Naive thymus-derived CD4-positive, alpha-beta T cell (primary cell): Measurements from ENCODE around the gene FSTL5. TPM values are rescaled to one million over a fixed set of nuclear protein-coding genes. Genes with fewer than 3 reads are reported as not detected.

ENCODE experiments used
- ATAC-seq: fragments of 150-1000 bp; cut with Tn5 transposase; 2 replicates; pipeline ENCODE4 v1.10.0; 2021; ENCODE audit warnings: mild to moderate bottlenecking, moderate library complexity
- CTCF ChIA-PET: fragments of 350-600 bp; sonication (Branson Sonifier 250); formaldehyde crosslinking; loops from one replicate; lab custom pipeline; 2021; ENCODE audit warnings: antibody characterized with exemption; lab: Charles Lee
- POLR2A ChIA-PET: fragments of 350-600 bp; sonication (Branson Sonifier 250); formaldehyde crosslinking; loops from one replicate; lab custom pipeline; 2021; ENCODE audit warnings: antibody characterized with exemption, inconsistent platforms; lab: Charles Lee
- DNase-seq, 9 donors: peaks; one replicate each; pipeline versions ENCODE4 v3.0.0 to v3.0.0-alpha.2; 2020 to 2022; ENCODE audit warnings: mixed read lengths in 1 of 9
- H3K27ac ChIP-seq: one replicate; pipeline ENCODE4 v1.7.0; 2013; ENCODE audit warnings: mild to moderate bottlenecking, low read depth, low read length, moderate library complexity
- H3K27me3 ChIP-seq, 2 donors: one replicate each; pipeline ENCODE4 v1.7.0; 2013; ENCODE audit warnings: low read length in 2 of 2, mild to moderate bottlenecking in 2 of 2, moderate library complexity in 2 of 2; ENCODE audit not compliant: control insufficient read depth in 2 of 2, insufficient read depth in 2 of 2
- H3K36me3 ChIP-seq, 3 experiments: 1 replicate in 2 of 3; 2 replicates in 1 of 3; pipeline ENCODE4 v1.7.0; 2013; ENCODE audit warnings: low read length in 3 of 3, mild to moderate bottlenecking in 3 of 3, moderate library complexity in 1 of 3; ENCODE audit not compliant: insufficient read depth in 3 of 3, control insufficient read depth in 2 of 3
- H3K4me1 ChIP-seq, 2 donors: one replicate each; pipeline ENCODE4 v1.7.0; 2013; ENCODE audit warnings: low read length in 2 of 2, mild to moderate bottlenecking in 2 of 2, moderate library complexity in 1 of 2; ENCODE audit not compliant: control insufficient read depth in 2 of 2, insufficient read depth in 2 of 2
- H3K4me3 ChIP-seq: 2 replicates; pipeline ENCODE4 v1.7.0; 2013; ENCODE audit warnings: mild to moderate bottlenecking, low read length
- H3K9me3 ChIP-seq, 3 experiments: 1 replicate in 2 of 3; 2 replicates in 1 of 3; pipeline ENCODE4 v1.7.0; 2013; ENCODE audit warnings: low read length in 3 of 3; ENCODE audit not compliant: control insufficient read depth in 2 of 3
- H3K27ac Mint-ChIP-seq, 9 donors: one replicate each; pipeline ENCODE4 v1.8.0; 2020 to 2022; ENCODE audit warnings: mixed read lengths in 9 of 9, mild to moderate bottlenecking in 8 of 9, moderate library complexity in 5 of 9, inconsistent platforms in 2 of 9
- H3K27me3 Mint-ChIP-seq, 5 donors: one replicate each; pipeline ENCODE4 v1.8.0; 2021 to 2022; ENCODE audit warnings: mixed read lengths in 5 of 5, mild to moderate bottlenecking in 1 of 5
- H3K36me3 Mint-ChIP-seq, 5 donors: one replicate each; pipeline ENCODE4 v1.8.0; 2020 to 2022; ENCODE audit warnings: mixed read lengths in 5 of 5, mild to moderate bottlenecking in 3 of 5, inconsistent platforms in 1 of 5
- H3K4me1 Mint-ChIP-seq, 7 donors: one replicate each; pipeline ENCODE4 v1.8.0; 2020 to 2022; ENCODE audit warnings: mixed read lengths in 7 of 7, mild to moderate bottlenecking in 3 of 7, inconsistent platforms in 1 of 7
- H3K4me3 Mint-ChIP-seq, 10 donors: one replicate each; pipeline ENCODE4 v1.8.0; 2020 to 2022; ENCODE audit warnings: mild to moderate bottlenecking in 10 of 10, mixed read lengths in 10 of 10, moderate library complexity in 6 of 10, inconsistent platforms in 2 of 10
- H3K9me3 Mint-ChIP-seq, 11 donors: one replicate each; pipeline ENCODE4 v1.8.0; 2020 to 2022; ENCODE audit warnings: mixed read lengths in 11 of 11, mild to moderate bottlenecking in 4 of 11, inconsistent platforms in 1 of 11, moderate library complexity in 1 of 11
- intact Hi-C, 2 donors: fragments of 100-400 bp; cut with micrococcal nuclease; formaldehyde crosslinking; loops; one replicate each; pipeline ENCODE4 v1.15.1; 2023
- polyA plus RNA-seq, 2 donors: library from polyadenylated mRNA; unstranded; fragments of 300-500 nt; fragmentation: Illumina TruSeq; gene quantifications; one replicate each; pipeline ENCODE4 v1.2.3, GENCODE V29; 2021
- total RNA-seq, 6 experiments: library from RNA in 5 of 6; stranded (reverse) in 5 of 6; gene quantifications; 1 replicate in 5 of 6; 2 replicates in 1 of 6; pipeline ENCODE4 v1.2.3 and lab custom pipeline; 2021 to 2026

Gene FSTL5
- total and polyA plus RNA-seq, 7 experiments from 2014 or later, result not detected

DNA sequence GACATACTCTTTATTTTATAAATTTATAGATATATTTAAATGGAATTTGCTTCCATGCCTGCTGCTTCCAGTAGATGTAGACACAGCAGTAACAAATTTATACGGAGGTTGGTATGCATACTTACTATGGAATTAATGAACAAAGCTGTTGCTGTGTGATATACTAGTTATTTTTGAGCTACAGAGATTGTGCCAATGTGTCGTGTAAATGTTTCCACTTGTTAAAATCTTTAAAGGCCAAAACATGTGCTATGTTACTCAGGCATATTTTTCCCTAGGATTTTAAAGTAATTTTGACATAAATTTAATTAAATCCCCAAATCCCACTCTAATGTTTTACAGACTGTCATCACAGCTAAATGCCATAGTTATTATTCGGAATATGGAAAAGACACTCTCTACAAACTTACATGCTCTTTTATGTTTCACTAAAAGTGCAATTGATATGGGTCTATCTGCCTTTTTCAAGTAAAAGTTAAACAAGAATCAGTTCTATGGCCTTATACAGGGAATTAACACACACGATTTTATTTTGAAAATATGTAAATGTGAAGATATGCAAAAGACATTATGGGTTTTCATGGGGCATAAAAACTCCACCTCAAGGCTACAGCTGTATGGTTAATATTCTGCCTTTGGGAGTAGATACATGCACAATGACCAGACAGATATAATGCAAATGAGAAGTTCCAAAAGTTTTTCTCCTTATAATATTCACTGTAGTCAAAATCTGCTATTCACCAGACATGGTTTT lies 256.8 kb downstream of the FSTL5 start:
- Mint-ChIP-seq H3K4me1 (no peaks in the 10 kb centered on the region), H3K27me3 (no peaks in the 10 kb centered on the region), H3K4me3 (no peak overlapping the region), H3K27ac (no peak overlapping the region), H3K36me3 (no peaks in the 10 kb centered on the region), H3K9me3 (peaks cover 0 to 6% (median 0%) of the 10 kb centered on the region in 11 donors)
- no peak for DNase-seq
- no peak for ATAC-seq
- POLR2A ChIA-PET, result no interaction called here
- H3K9me3 ChIP-seq, result no peaks in the 10 kb centered on the region
- CTCF ChIA-PET, result no interaction called here
- intact Hi-C loops, result no loop called here
- H3K36me3 ChIP-seq, result no peaks in the 10 kb centered on the region
- H3K4me1 ChIP-seq, result no peaks in the 10 kb centered on the region
- H3K4me3 ChIP-seq, result no peak overlapping the region
- H3K27ac ChIP-seq, result no peak overlapping the region
- no peaks in the 10 kb centered on the region for H3K27me3 ChIP-seq

DNA sequence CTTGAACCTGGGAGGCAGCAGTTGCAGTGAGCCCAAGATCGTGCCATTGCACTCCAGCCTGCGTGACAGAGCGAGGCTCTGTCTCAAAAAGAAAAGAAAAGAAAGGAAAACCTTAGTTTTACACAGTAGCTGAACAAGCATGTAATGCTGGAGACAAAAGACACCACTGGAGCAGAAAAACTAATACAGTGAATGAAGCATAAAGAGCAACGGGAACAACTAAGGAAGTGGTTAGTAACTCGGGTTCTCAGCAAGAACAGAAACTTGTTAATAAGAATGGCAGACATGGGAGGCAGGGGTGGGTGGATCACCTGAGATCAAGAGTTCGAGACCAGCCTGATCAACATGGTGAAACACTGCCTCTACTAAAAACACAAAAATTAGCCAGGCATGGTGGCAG lies 263.7 kb downstream of the FSTL5 start:
- DNase-seq, result no peak
- no peaks in the 10 kb centered on the region for H3K27me3 ChIP-seq
- Mint-ChIP-seq H3K4me3 (no peak overlapping the region), H3K9me3 (peaks cover 0 to 11% (median 0%) of the 10 kb centered on the region in 11 donors), H3K27ac (peak overlapping the region in 1 of 9 donors; percentile 26), H3K27me3 (no peaks in the 10 kb centered on the region), H3K4me1 (no peaks in the 10 kb centered on the region), H3K36me3 (no peaks in the 10 kb centered on the region)
- ChIA-PET POLR2A (no interaction called here), CTCF (no interaction called here)
- no peaks in the 10 kb centered on the region for H3K4me1 ChIP-seq
- no peak overlapping the region for H3K4me3 ChIP-seq
- intact Hi-C loops, result no loop called here
- no peaks in the 10 kb centered on the region for H3K9me3 ChIP-seq
- ATAC-seq, result no peak
- H3K27ac ChIP-seq, result no peak overlapping the region
- no peaks in the 10 kb centered on the region for H3K36me3 ChIP-seq

DNA sequence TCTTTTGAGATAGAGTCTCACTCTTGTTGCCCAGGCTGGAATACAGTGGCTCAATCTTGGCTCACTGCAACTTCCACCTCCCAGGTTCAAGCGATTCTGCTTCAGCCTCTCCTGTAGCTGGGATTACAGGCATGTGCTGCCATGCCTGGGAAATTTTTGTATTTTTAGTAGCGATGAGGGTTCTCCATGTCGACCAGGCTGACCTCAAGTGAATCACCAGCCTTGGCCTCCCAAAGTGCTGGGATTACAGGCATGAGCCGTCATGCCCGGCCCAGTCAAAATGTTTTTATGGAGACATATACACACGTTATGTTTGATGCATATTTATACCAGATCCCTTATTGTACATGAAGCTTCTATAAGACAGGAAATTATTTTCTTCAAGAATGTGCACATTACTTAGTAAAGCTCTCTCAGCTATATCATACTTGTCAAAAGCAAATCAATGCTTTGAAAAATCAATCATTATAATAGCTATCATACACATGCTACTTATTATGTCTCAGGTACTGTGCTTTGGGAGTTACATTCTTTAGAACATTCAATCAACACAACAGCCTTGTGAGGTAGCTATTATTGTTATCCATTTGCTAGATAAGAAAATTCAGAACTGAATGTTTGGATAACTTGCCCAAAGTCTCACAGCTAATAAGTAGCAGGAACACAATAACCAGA lies 269.2 kb downstream of the FSTL5 start:
- Mint-ChIP-seq H3K4me3 (no peak overlapping the region), H3K9me3 (peaks cover 0 to 5% (median 0%) of the 10 kb centered on the region in 11 donors), H3K27ac (no peak overlapping the region), H3K36me3 (no peaks in the 10 kb centered on the region), H3K27me3 (no peaks in the 10 kb centered on the region), H3K4me1 (no peaks in the 10 kb centered on the region)
- H3K9me3 ChIP-seq, result no peaks in the 10 kb centered on the region
- ChIA-PET CTCF (no interaction called here), POLR2A (no interaction called here)
- DNase-seq (no peak), ATAC-seq (no peak)
- H3K27me3 ChIP-seq, result no peaks in the 10 kb centered on the region
- no peaks in the 10 kb centered on the region for H3K4me1 ChIP-seq
- no peaks in the 10 kb centered on the region for H3K36me3 ChIP-seq
- no peak overlapping the region for H3K4me3 ChIP-seq
- intact Hi-C loops, result no loop called here
- no peak overlapping the region for H3K27ac ChIP-seq

DNA sequence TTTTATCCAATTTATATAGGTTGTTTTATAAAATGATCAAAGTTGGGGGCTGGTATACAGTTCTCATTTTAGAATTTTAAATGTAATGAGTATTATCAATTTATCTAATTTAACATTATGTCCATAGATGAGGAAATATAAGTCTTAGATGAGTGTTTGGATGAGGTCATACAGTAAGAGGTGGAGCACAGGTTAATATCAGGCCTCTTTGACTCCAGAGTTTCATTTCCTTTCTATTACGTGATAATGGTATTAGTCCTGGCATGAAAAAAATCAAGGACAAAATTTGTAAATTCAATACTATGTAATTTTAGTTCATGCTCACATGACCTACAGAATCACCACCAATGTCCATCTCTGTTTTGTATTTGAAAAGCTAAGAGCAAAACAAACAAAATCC lies 269.8 kb downstream of the FSTL5 start:
- Mint-ChIP-seq H3K36me3 (no peaks in the 10 kb centered on the region), H3K27me3 (no peaks in the 10 kb centered on the region), H3K4me3 (no peak overlapping the region), H3K4me1 (no peaks in the 10 kb centered on the region), H3K9me3 (peaks cover 0 to 5% (median 0%) of the 10 kb centered on the region in 11 donors), H3K27ac (no peak overlapping the region)
- H3K36me3 ChIP-seq, result no peaks in the 10 kb centered on the region
- no peak overlapping the region for H3K27ac ChIP-seq
- no peaks in the 10 kb centered on the region for H3K27me3 ChIP-seq
- ChIA-PET POLR2A (no interaction called here), CTCF (no interaction called here)
- ATAC-seq (no peak), DNase-seq (no peak)
- H3K4me3 ChIP-seq, result no peak overlapping the region
- no peaks in the 10 kb centered on the region for H3K4me1 ChIP-seq
- intact Hi-C loops, result no loop called here
- no peaks in the 10 kb centered on the region for H3K9me3 ChIP-seq

DNA sequence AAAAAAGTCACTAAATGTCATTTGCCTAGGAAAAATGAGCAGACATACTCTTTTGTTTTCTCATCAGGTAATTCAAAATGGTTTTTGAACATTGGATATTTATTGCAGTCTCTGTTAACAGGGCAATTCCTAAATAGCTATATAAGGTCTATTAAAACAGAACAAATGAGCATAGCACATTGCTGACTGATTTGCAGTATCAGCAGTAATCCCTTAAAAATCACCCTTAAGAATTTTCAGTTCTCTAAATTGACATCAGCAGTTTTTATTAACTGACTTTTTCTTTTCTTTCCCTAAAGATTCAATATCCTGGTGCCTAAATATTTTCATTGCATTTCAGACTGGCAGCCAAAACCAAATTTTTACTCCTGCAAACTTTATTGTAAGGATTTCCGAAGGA lies 270.2 kb downstream of the FSTL5 start:
- H3K9me3 ChIP-seq, result no peaks in the 10 kb centered on the region
- H3K4me1 ChIP-seq, result no peaks in the 10 kb centered on the region
- no peak overlapping the region for H3K4me3 Mint-ChIP-seq
- no peaks in the 10 kb centered on the region for H3K36me3 Mint-ChIP-seq
- no peaks in the 10 kb centered on the region for H3K4me1 Mint-ChIP-seq
- H3K27ac ChIP-seq, result no peak overlapping the region
- CTCF ChIA-PET, result no interaction called here
- H3K27me3 Mint-ChIP-seq, result no peaks in the 10 kb centered on the region
- no peak for DNase-seq
- H3K27me3 ChIP-seq, result no peaks in the 10 kb centered on the region
- intact Hi-C loops, result no loop called here
- H3K9me3 Mint-ChIP-seq, result peaks cover 0 to 5% (median 0%) of the 10 kb centered on the region in 11 donors
- H3K36me3 ChIP-seq, result no peaks in the 10 kb centered on the region
- H3K27ac Mint-ChIP-seq, result no peak overlapping the region
- H3K4me3 ChIP-seq, result no peak overlapping the region
- POLR2A ChIA-PET, result no interaction called here
- no peak for ATAC-seq

DNA sequence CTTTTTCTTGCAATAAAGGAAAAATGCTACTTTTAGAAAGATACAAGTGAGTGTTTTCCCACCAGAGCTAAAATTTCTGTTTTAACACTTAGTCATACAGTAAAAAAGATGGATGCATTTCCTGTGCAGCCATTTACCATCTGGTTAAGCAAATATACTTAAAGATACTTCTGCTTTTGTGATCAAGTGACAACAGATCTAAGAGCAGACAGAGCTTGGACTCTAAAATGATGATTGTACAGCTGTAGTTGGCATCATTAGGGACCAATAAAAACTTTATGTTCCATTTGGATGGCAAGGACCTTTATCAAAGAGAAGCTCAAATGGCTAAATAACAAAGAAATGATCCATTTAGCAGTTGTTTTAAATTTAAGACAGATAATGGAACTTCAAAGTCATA lies 270.8 kb downstream of the FSTL5 start:
- no peaks in the 10 kb centered on the region for H3K27me3 ChIP-seq
- H3K36me3 Mint-ChIP-seq, result no peaks in the 10 kb centered on the region
- H3K4me3 Mint-ChIP-seq, result no peak overlapping the region
- CTCF ChIA-PET, result no interaction called here
- H3K36me3 ChIP-seq, result no peaks in the 10 kb centered on the region
- no peak for DNase-seq
- H3K9me3 Mint-ChIP-seq, result peaks cover 0 to 5% (median 0%) of the 10 kb centered on the region in 11 donors
- H3K27ac ChIP-seq, result no peak overlapping the region
- POLR2A ChIA-PET, result no interaction called here
- H3K4me1 Mint-ChIP-seq, result no peaks in the 10 kb centered on the region
- no peak for ATAC-seq
- H3K27ac Mint-ChIP-seq, result no peak overlapping the region
- no peak overlapping the region for H3K4me3 ChIP-seq
- H3K4me1 ChIP-seq, result no peaks in the 10 kb centered on the region
- H3K9me3 ChIP-seq, result no peaks in the 10 kb centered on the region
- H3K27me3 Mint-ChIP-seq, result no peaks in the 10 kb centered on the region
- intact Hi-C loops, result no loop called here

DNA sequence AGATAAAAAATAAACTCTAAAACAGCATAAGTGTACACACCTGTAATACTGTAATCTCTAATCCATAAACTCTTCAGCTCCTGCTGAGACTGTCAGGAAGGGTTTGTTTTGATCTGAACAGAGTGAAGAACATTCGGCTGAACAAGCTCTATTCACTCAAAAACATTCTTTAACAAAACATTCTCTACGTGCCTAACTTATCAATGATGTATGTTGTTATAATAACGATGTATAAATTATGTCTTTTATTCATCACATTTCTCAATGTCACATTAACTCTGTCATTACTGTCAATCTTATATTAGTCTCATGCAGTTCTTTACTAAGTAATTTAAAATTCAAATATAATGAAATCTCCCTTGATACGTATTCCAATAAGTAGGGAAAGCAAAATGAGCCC lies 280.6 kb downstream of the FSTL5 start:
- DNase-seq, result no peak
- Mint-ChIP-seq H3K27me3 (no peaks in the 10 kb centered on the region), H3K36me3 (no peaks in the 10 kb centered on the region), H3K9me3 (peaks cover 0 to 24% (median 3%) of the 10 kb centered on the region in 11 donors), H3K27ac (no peak overlapping the region), H3K4me1 (no peaks in the 10 kb centered on the region), H3K4me3 (no peak overlapping the region)
- ChIA-PET CTCF (no interaction called here), POLR2A (no interaction called here)
- Histone ChIP-seq H3K27me3 (no peaks in the 10 kb centered on the region), H3K4me1 (no peaks in the 10 kb centered on the region), H3K4me3 (no peak overlapping the region), H3K36me3 (no peaks in the 10 kb centered on the region), H3K9me3 (no peaks in the 10 kb centered on the region), H3K27ac (no peak overlapping the region)
- ATAC-seq, result no peak
- intact Hi-C loops, result no loop called here
